Thymus (tissue), 11 donors: Measurements from ENCODE around the gene SRSF3. TPM values are rescaled to one million over a fixed set of nuclear protein-coding genes. Genes with fewer than 3 reads are reported as not detected.

Source experiments
- DNase-seq, 9 donors: peaks; one replicate each; pipeline ENCODE4 v3.0.0-alpha.2; 2013; ENCODE audit warnings: low spot score in 9 of 9, low read depth in 6 of 9, missing footprints in 1 of 9
- H3K27ac ChIP-seq, 2 donors: one replicate each; pipeline ENCODE4 v1.5.1; 2013; ENCODE audit warnings: control low read depth in 1 of 2, low read depth in 1 of 2, low read length in 1 of 2, mild to moderate bottlenecking in 1 of 2, moderate library complexity in 1 of 2
- H3K27me3 ChIP-seq, 2 donors: one replicate each; pipeline ENCODE4 v1.5.1; 2013; ENCODE audit warnings: low read length in 1 of 2; ENCODE audit not compliant: control insufficient read depth in 2 of 2, insufficient read depth in 1 of 2
- H3K36me3 ChIP-seq, 2 donors: one replicate each; pipeline ENCODE4 v1.5.1; 2013; ENCODE audit warnings: low read length in 1 of 2, mild to moderate bottlenecking in 1 of 2, moderate library complexity in 1 of 2; ENCODE audit not compliant: control insufficient read depth in 2 of 2, insufficient read depth in 2 of 2
- H3K4me1 ChIP-seq, 2 donors: one replicate each; pipeline ENCODE4 v1.5.1; 2013; ENCODE audit warnings: low read length in 2 of 2; ENCODE audit not compliant: control insufficient read depth in 2 of 2, insufficient read depth in 2 of 2
- H3K4me3 ChIP-seq, 2 donors: one replicate each; pipeline ENCODE4 v1.5.1; 2013; ENCODE audit warnings: low read length in 2 of 2, control low read depth in 1 of 2, mild to moderate bottlenecking in 1 of 2
- H3K9me3 ChIP-seq, 2 donors: one replicate each; pipeline ENCODE4 v1.5.1; 2013; ENCODE audit warnings: low read length in 1 of 2, mild to moderate bottlenecking in 1 of 2; ENCODE audit not compliant: control insufficient read depth in 2 of 2, insufficient read depth in 1 of 2
- WGBS: extraction: QIAGEN DNeasy Blood & Tissue Kit; methylation state at CpG from one replicate; pipeline ENCODE4 v1.1.7; 2013; 5-methylcytosine and 5-hydroxymethylcytosine counted together
- polyA plus RNA-seq: library from polyadenylated mRNA; stranded (reverse); fragments of 200-250 nt; gene quantifications from one replicate; pipeline ENCODE4 v1.2.3, GENCODE V29; 2013
- total RNA-seq: library from RNA; stranded (reverse); fragments of 120-200 nt; gene quantifications from one replicate; pipeline ENCODE4 v1.2.4, GENCODE V29; 2013
- donor health status: healthy.

The SRSF3 gene
- total and polyA plus RNA-seq, 2 donors, result 299 to 454 TPM

GRCh38 chr6:36624461-36625157 is 30.4 kb downstream of the SRSF3 start:
- no peaks in the 10 kb centered on the region for H3K9me3 ChIP-seq
- DNase-seq, result no peak

DNA sequence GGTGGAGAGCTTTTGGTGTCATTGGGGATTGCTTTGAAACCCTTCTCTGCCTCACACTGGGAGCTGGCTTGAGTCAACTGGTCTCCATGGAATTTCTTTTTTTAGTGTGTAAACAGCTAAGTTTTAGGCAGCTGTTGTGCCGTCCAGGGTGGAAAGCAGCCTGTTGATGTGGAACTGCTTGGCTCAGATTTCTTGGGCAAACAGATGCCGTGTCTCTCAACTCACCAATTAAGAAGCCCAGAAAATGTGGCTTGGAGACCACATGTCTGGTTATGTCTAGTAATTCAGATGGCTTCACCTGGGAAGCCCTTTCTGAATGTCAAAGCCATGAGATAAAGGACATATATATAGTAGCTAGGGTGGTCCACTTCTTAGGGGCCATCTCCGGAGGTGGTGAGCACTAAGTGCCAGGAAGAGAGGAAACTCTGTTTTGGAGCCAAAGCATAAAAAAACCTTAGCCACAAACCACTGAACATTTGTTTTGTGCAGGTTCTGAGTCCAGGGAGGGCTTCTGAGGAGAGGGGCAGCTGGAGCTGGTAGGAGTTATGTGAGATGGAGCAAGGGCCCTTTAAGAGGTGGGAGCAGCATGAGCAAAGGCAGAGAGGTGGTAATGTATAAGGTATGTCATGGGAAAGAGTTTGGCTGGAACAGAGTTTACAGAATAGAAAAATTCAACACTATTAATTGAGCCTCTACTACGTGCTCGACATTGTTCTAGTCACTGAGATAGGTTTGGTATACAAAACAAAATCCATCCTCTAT is 31.2 kb downstream of the SRSF3 start:
- H3K27ac ChIP-seq, result peak overlapping the region in 1 of 2 donors; percentile 9
- H3K36me3 ChIP-seq, result no peaks in the 10 kb centered on the region

More at GRCh38 chr6:36624461-36625157, 30.4 kb downstream of the SRSF3 start:
- Histone ChIP-seq H3K27ac (no peak overlapping the region), H3K27me3 (no peaks in the 10 kb centered on the region), H3K4me1 (peaks cover 0 to 21% of the 10 kb centered on the region in 2 donors), H3K4me3 (no peak overlapping the region), H3K36me3 (no peaks in the 10 kb centered on the region)
- 95% methylated on average over 11 of the region's 11 CpGs for WGBS

DNA sequence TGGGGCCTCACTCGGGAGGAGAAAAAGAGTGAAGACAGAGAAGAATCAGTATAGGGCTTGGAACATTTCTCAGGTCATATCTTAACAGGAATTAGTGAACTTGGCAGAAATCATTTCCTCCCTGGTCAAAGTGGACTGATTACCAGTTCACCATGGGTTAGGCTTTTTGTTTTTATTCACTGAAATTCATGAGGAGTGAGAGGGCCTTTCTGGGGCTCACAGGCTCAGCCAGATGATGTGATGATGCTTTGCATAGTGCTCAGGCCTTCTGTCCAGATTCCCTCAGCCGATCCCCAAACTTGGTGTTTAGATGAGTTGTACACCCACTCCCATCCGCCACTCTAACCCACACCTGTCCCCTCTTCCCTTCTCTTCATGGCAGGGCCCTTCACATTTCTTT is 32.5 kb downstream of the SRSF3 start:
- H3K4me1 ChIP-seq, result peaks cover 0 to 21% of the 10 kb centered on the region in 2 donors
- no peak for DNase-seq
- no peaks in the 10 kb centered on the region for H3K36me3 ChIP-seq
- WGBS, result 99% methylated on average over 3 of the region's 3 CpGs
- no peaks in the 10 kb centered on the region for H3K27me3 ChIP-seq
- no peaks in the 10 kb centered on the region for H3K9me3 ChIP-seq
- H3K4me3 ChIP-seq, result no peak overlapping the region
- no peak overlapping the region for H3K27ac ChIP-seq

More for the DNA sequence above, 31.2 kb downstream of the SRSF3 start:
- H3K27me3 ChIP-seq, result no peaks in the 10 kb centered on the region
- DNase-seq, result no peak
- peaks cover 0 to 21% of the 10 kb centered on the region in 2 donors for H3K4me1 ChIP-seq
- H3K4me3 ChIP-seq, result no peak overlapping the region
- no peaks in the 10 kb centered on the region for H3K9me3 ChIP-seq
- WGBS, result 69% methylated on average over 5 of the region's 5 CpGs

GRCh38 chr6:36627141-36627540 is 33.0 kb downstream of the SRSF3 start:
- Histone ChIP-seq H3K27me3 (no peaks in the 10 kb centered on the region), H3K4me3 (no peak overlapping the region), H3K9me3 (no peaks in the 10 kb centered on the region), H3K4me1 (peaks cover 0 to 21% of the 10 kb centered on the region in 2 donors), H3K36me3 (no peaks in the 10 kb centered on the region), H3K27ac (peak overlapping the region in 1 of 2 donors; percentile 25)
- no peak for DNase-seq
- 97% methylated on average over 5 of the region's 5 CpGs for WGBS

DNA sequence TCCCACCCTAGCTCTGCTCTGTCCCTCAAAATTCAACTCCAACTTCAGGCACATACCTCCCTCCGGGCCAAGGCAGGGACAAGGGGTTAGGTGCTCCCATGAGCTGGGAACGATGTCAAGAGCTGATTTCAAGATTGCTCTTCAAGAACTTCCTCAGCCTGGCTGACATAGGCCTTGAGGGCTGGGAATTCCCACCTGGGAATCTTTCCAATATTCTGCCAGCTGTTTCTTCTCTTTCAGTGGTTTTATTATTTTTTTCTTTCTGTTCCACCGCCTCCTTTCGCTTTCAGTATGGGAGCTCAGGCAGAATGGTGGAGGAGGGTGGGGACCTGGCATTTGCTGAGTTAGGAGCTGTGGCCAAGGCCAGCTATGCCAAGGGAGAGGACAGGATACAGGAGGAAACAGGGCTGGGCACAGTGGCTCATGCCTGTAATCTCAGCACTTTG is 33.7 kb downstream of the SRSF3 start:
- peak in 1 of 9 donors; percentile 42 for DNase-seq
- WGBS, result 81% methylated on average over 4 of the region's 4 CpGs

DNA sequence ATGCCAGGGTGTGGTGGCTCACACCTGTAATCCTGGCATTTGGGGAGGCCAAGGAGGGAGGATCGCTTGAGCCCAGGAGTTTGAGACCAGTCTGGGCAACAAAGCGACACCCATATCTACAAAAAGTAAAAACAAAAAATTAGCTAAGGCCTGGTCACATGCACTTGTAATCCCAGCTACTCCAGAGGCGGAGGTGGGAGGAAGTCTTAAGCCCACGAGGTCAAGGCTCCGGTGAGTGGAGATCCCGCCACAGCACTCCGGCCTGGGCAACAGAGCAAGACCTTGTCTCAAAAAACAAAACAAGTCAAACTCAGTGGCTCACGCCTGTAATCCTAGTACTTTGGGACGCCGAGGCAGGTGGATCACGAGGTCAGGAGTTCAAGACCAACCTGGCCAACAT is 35.6 kb downstream of the SRSF3 start:
- WGBS, result 93% methylated on average over 11 of the region's 11 CpGs
- H3K27ac ChIP-seq, result no peak overlapping the region

More for the DNA sequence above, 33.7 kb downstream of the SRSF3 start:
- peaks cover 0 to 21% of the 10 kb centered on the region in 2 donors for H3K4me1 ChIP-seq
- no peaks in the 10 kb centered on the region for H3K9me3 ChIP-seq
- H3K4me3 ChIP-seq, result no peak overlapping the region
- peak overlapping the region in 1 of 2 donors; percentile 56 for H3K27ac ChIP-seq
- no peaks in the 10 kb centered on the region for H3K27me3 ChIP-seq
- no peaks in the 10 kb centered on the region for H3K36me3 ChIP-seq

GRCh38 chr6:36631326-36632011 is 37.3 kb downstream of the SRSF3 start:
- no peak for DNase-seq
- H3K27me3 ChIP-seq, result no peaks in the 10 kb centered on the region
- H3K4me1 ChIP-seq, result peaks cover 12 to 25% of the 10 kb centered on the region in 2 donors
- H3K36me3 ChIP-seq, result no peaks in the 10 kb centered on the region
- H3K9me3 ChIP-seq, result no peaks in the 10 kb centered on the region
- no peak overlapping the region for H3K4me3 ChIP-seq
- H3K27ac ChIP-seq, result no peak overlapping the region
- WGBS, result 96% methylated on average over 14 of the region's 14 CpGs

More for the DNA sequence above, 35.6 kb downstream of the SRSF3 start:
- no peak for DNase-seq
- H3K36me3 ChIP-seq, result no peaks in the 10 kb centered on the region
- no peak overlapping the region for H3K4me3 ChIP-seq
- no peaks in the 10 kb centered on the region for H3K9me3 ChIP-seq
- peaks cover 5 to 20% of the 10 kb centered on the region in 2 donors for H3K4me1 ChIP-seq
- H3K27me3 ChIP-seq, result no peaks in the 10 kb centered on the region

DNA sequence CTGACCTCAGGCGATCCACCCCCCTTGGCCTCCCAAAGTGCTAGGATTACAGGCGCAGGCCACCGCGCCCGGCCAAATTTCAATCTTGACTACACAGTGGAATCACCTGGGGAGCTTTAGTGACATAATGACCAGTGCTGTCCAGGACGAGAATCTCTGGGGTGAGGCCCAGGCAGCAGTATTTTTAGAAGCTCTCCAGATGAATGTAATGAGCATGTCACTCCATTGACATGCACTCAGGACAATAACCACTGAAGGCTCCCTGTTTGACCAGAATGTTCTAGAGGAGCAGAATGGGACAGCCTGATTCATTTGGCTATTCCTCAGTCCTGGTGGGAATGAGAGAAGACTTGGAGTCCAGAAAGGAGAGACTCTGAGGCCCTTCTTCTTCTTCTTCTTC is 39.2 kb downstream of the SRSF3 start:
- 99% methylated on average over 6 of the region's 6 CpGs for WGBS
- no peaks in the 10 kb centered on the region for H3K36me3 ChIP-seq
- no peaks in the 10 kb centered on the region for H3K9me3 ChIP-seq
- H3K27me3 ChIP-seq, result no peaks in the 10 kb centered on the region
- no peak overlapping the region for H3K27ac ChIP-seq
- H3K4me3 ChIP-seq, result no peak overlapping the region
- no peak for DNase-seq
- peaks cover 12 to 18% of the 10 kb centered on the region in 2 donors for H3K4me1 ChIP-seq

DNA sequence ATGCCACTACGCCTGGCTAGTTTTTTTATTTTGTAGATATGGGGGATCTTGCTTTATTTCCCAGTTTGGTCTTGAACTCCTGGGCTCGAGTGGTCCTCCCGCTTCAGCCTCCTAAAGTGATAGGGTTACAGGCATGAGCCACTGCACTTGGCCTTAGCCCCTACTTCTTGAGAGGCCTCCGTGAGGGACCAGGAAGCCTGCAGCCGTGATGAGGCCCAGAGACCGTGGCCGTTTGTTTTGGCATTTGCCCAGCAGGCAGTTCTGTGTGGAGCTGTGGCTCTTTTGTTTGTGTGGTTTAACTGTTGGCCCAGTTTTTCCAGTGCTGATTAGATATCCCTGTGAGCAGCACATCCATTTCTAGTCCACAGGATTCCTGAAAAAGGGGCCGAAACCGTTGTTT is 39.8 kb downstream of the SRSF3 start:
- Histone ChIP-seq H3K36me3 (no peaks in the 10 kb centered on the region), H3K4me1 (peaks cover 12 to 18% of the 10 kb centered on the region in 2 donors), H3K27ac (no peak overlapping the region), H3K4me3 (no peak overlapping the region), H3K9me3 (no peaks in the 10 kb centered on the region), H3K27me3 (no peaks in the 10 kb centered on the region)
- no peak for DNase-seq
- 81% methylated on average over 9 of the region's 9 CpGs for WGBS
